ENCODE data around the gene ADAMTS12. TPM values are rescaled to one million over a fixed set of nuclear protein-coding genes. Genes with fewer than 3 reads are reported as not detected.

The ADAMTS12 gene
- total RNA-seq, 1 donor from 2014 or later, result 1.7 TPM

- DNase-seq (ENCODE audit: low spot score), result no peak
These were observed 84.0 kb downstream of the ADAMTS12 start for GRCh38 chr5:33807771-33808170.

GRCh38 chr5:33806738-33807442 lies 84.9 kb downstream of the ADAMTS12 start:
- DNase-seq (ENCODE audit: low spot score), result no peak

GRCh38 chr5:33801292-33801691 lies 90.5 kb downstream of the ADAMTS12 start:
- no peak for DNase-seq (ENCODE audit: low spot score)

GRCh38 chr5:33800241-33800950 lies 91.4 kb downstream of the ADAMTS12 start:
- DNase-seq (ENCODE audit: low spot score), result no peak

- no peak for DNase-seq (ENCODE audit: low spot score)
These were observed 96.3 kb downstream of the ADAMTS12 start for GRCh38 chr5:33795496-33795895.

- no peak for DNase-seq (ENCODE audit: low spot score)
These were observed 97.1 kb downstream of the ADAMTS12 start for GRCh38 chr5:33794550-33795181.

- no peak for DNase-seq (ENCODE audit: low spot score)
These were observed 97.8 kb downstream of the ADAMTS12 start for GRCh38 chr5:33793836-33794549.

GRCh38 chr5:33793276-33793675 lies 98.5 kb downstream of the ADAMTS12 start:
- no peak for DNase-seq (ENCODE audit: low spot score)

- DNase-seq (ENCODE audit: low spot score), result no peak
These were observed 99.2 kb downstream of the ADAMTS12 start for GRCh38 chr5:33792559-33792958.

GRCh38 chr5:33789567-33789957 lies 102.2 kb downstream of the ADAMTS12 start:
- no peak for DNase-seq (ENCODE audit: low spot score)

GRCh38 chr5:33788922-33789566 lies 102.7 kb downstream of the ADAMTS12 start:
- no peak for DNase-seq (ENCODE audit: low spot score)

GRCh38 chr5:33785571-33785970 lies 106.2 kb downstream of the ADAMTS12 start:
- no peak for DNase-seq (ENCODE audit: low spot score)

GRCh38 chr5:33781286-33781685 lies 110.5 kb downstream of the ADAMTS12 start:
- no peak for DNase-seq (ENCODE audit: low spot score)

- DNase-seq (ENCODE audit: low spot score), result no peak
These were observed 115.6 kb downstream of the ADAMTS12 start for GRCh38 chr5:33776151-33776660.

- no peak for DNase-seq (ENCODE audit: low spot score)
These were observed 117.4 kb downstream of the ADAMTS12 start for GRCh38 chr5:33774341-33774740.

- no peak for DNase-seq (ENCODE audit: low spot score)
These were observed 119.4 kb downstream of the ADAMTS12 start for GRCh38 chr5:33772380-33772897.

GRCh38 chr5:33769968-33770367 lies 121.8 kb downstream of the ADAMTS12 start:
- DNase-seq (ENCODE audit: low spot score), result no peak

- DNase-seq (ENCODE audit: low spot score), result no peak
These were observed 122.6 kb downstream of the ADAMTS12 start for GRCh38 chr5:33769196-33769595.

GRCh38 chr5:33766023-33766422 lies 125.8 kb downstream of the ADAMTS12 start:
- no peak for DNase-seq (ENCODE audit: low spot score)

- DNase-seq (ENCODE audit: low spot score), result no peak
These were observed 127.0 kb downstream of the ADAMTS12 start for GRCh38 chr5:33764786-33765185.

- no peak for DNase-seq (ENCODE audit: low spot score)
These were observed 128.4 kb downstream of the ADAMTS12 start for GRCh38 chr5:33763435-33763834.
